Measurements from ENCODE around the gene EDC4. TPM values are rescaled to one million over a fixed set of nuclear protein-coding genes. Genes with fewer than 3 reads are reported as not detected.
"Not testable (repeated sequence)": the region's sequence is repeated elsewhere in the genome, so short reads cannot be mapped to it uniquely, and the experiment has no call there.

Gene EDC4
- total and polyA plus RNA-seq, 2 of the 8 experiments (the other 6 are each of a cell fraction or from before 2014, with no cell fraction given), result 58.5 to 72.7 TPM

DNA sequence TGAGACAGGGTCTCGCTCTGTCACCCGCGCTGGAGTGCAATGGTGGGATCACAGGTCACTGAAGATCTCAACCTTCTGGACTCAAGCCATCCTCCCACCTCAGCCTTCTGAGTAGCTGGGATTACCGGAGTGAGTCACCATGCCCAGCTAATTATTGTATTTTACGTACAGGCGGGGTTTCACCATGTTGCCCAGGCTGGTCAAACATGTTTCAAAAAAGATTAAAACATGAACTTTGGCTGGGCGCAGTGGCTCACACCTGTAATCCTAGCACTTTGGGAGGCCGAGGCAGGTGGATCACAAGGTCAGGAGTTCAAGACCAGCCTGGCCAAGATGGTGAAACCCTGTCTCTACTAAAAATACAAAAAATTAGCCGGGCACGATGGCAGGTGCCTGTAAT lies 35.7 kb upstream of the EDC4 start:
- FAIRE-seq; H3K27me3 ChIP-seq (replicated peaks in 1 of 4; ENCODE audit: control insufficient read depth in 3 of 4, extremely low read depth in 1 of 4, insufficient read depth in 3 of 4, low read length in 3 of 4); H3K9me3 ChIP-seq (ENCODE audit: insufficient read depth in 2 of 2, low read depth in 1 of 2, low read length in 1 of 2); H2AFZ ChIP-seq (ENCODE audit: low read length); H3K4me2 ChIP-seq (ENCODE audit: insufficient read depth in 1 of 2, low read depth in 2 of 2, low read length in 2 of 2); H4K20me1 ChIP-seq (replicated peaks in 1 of 2; ENCODE audit: control insufficient read depth in 1 of 2, insufficient read depth in 2 of 2, low read length in 2 of 2); H2BK5ac ChIP-seq (ENCODE audit: low read depth, low read length); H4K5ac ChIP-seq (ENCODE audit: insufficient read length, low read depth, low read length); H3K79me1 ChIP-seq (ENCODE audit: low read depth, low read length); H3K14ac ChIP-seq (ENCODE audit: insufficient read length); H3K27ac ChIP-seq (ENCODE audit: low read depth, low read length); H2BK12ac ChIP-seq (ENCODE audit: low read depth, low read length); H3K9ac ChIP-seq (replicated peaks in 1 of 4; ENCODE audit: extremely low read depth in 1 of 4, low read depth in 3 of 4, low read length in 3 of 4); H3K56ac ChIP-seq (replicated peaks; ENCODE audit: insufficient read length, low read depth, low read length); H3K4me1 ChIP-seq (replicated peaks in 1 of 4; ENCODE audit: control insufficient read depth in 3 of 4, insufficient read depth in 4 of 4, low read length in 3 of 4); H3K4me3 ChIP-seq (ENCODE audit: extremely low read depth in 1 of 4, insufficient read depth in 2 of 4, low read depth in 3 of 4, low read length in 4 of 4); H3K79me2 ChIP-seq (ENCODE audit: control insufficient read depth in 1 of 2, insufficient read depth in 2 of 2, low read length in 2 of 2); DNase-seq (ENCODE audit: low read depth in 1 of 2, low spot score in 2 of 2); H2BK120ac ChIP-seq (replicated peaks; ENCODE audit: low read depth, low read length); H4K91ac ChIP-seq (replicated peaks; ENCODE audit: insufficient read length, low read length); H4K8ac ChIP-seq (ENCODE audit: extremely low read depth, insufficient read depth, low read length); H3K4ac ChIP-seq (replicated peaks; ENCODE audit: insufficient read length, low read depth, low read length); H3K23ac ChIP-seq (ENCODE audit: insufficient read length); H2AK5ac ChIP-seq (ENCODE audit: low read depth, low read length); H3K18ac ChIP-seq (ENCODE audit: extremely low read depth, low read length); H2BK20ac ChIP-seq (ENCODE audit: low read length); H3K23me2 ChIP-seq (ENCODE audit: low read depth, low read length); H2BK15ac ChIP-seq (ENCODE audit: low read length); H3K36me3 ChIP-seq (ENCODE audit: control insufficient read depth in 2 of 4, insufficient read depth in 4 of 4, low read length in 3 of 4): not testable (repeated sequence)
- CTCF ChIA-PET (ENCODE audit: partially characterized antibody), result interaction anchor here (1.0 to 2.5 kb wide), 2 partner anchors 11 to 21 kb away, joined by 4 to 11 read pairs; partner anchors contain the start of gene CENPT
- POLR2A ChIA-PET (ENCODE audit: partially characterized antibody), result interaction anchor here (0.7 to 1.3 kb wide), 2 partner anchors 9 to 257 kb away, joined by 3 read pairs; no protein-coding TSS in a partner anchor
- WGBS, 2 experiments (ENCODE audit: extremely low coverage in 1 of 2, insufficient coverage in 1 of 2, insufficient read length in 1 of 2, insufficient replicate concordance in 2 of 2, low coverage in 1 of 2, low lambda C conversion rate in 2 of 2, missing lambda C conversion rate in 1 of 2), result 89% methylated on average over 9 of the region's 10 CpGs; no CpG with 5 or more reads in 1 of the 2 experiments

Measured in H1 (cell line).